Measurements from ENCODE around the gene PON2.

PON2 gene

GRCh38 chr7:95441042-95441823 is 6.4 kb upstream of the PON2 start:
- no peak for DNase-seq

GRCh38 chr7:95440394-95441038 is 5.7 kb upstream of the PON2 start:
- no peak for DNase-seq

GRCh38 chr7:95436407-95436806 is 1.6 kb upstream of the PON2 start:
- DNase-seq: no peak

GRCh38 chr7:95435422-95435780 is 573 bp upstream of the PON2 start:
- no peak for DNase-seq

- no peak for DNase-seq
Measured at GRCh38 chr7:95433952-95434556, 774 bp downstream of the PON2 start.

- DNase-seq: no peak
Measured at GRCh38 chr7:95433129-95433528, 1.7 kb downstream of the PON2 start.

- no peak for DNase-seq
Measured at GRCh38 chr7:95432606-95433005, 2.2 kb downstream of the PON2 start.

- DNase-seq: no peak
Measured at GRCh38 chr7:95430864-95431263, 4.0 kb downstream of the PON2 start.

- no peak for DNase-seq
Measured at GRCh38 chr7:95429241-95429990, 5.4 kb downstream of the PON2 start.

GRCh38 chr7:95427914-95428516 is 6.8 kb downstream of the PON2 start:
- no peak for DNase-seq

GRCh38 chr7:95427166-95427565 is 7.7 kb downstream of the PON2 start:
- no peak for DNase-seq

- DNase-seq: no peak
Measured at GRCh38 chr7:95425694-95426093, 9.1 kb downstream of the PON2 start.

- no peak for DNase-seq
Measured at GRCh38 chr7:95424716-95425115, 10.1 kb downstream of the PON2 start.

GRCh38 chr7:95421847-95422444 is 12.9 kb downstream of the PON2 start:
- no peak for DNase-seq

- no peak for DNase-seq
Measured at GRCh38 chr7:95421000-95421846, 13.6 kb downstream of the PON2 start.

GRCh38 chr7:95412075-95412474 is 22.8 kb downstream of the PON2 start:
- DNase-seq: no peak

GRCh38 chr7:95411666-95412065 is 23.2 kb downstream of the PON2 start:
- no peak for DNase-seq

- no peak for DNase-seq
Measured at GRCh38 chr7:95411036-95411435, 23.8 kb downstream of the PON2 start.

GRCh38 chr7:95407751-95408150 is 27.1 kb downstream of the PON2 start:
- DNase-seq: no peak

GRCh38 chr7:95405800-95406199 is 29.0 kb downstream of the PON2 start:
- no peak for DNase-seq

GRCh38 chr7:95405208-95405607 is 29.6 kb downstream of the PON2 start:
- DNase-seq: no peak
